ENCODE results near the gene BPTF.
"Not testable (repeated sequence)": the region's sequence is repeated elsewhere in the genome, so short reads cannot be mapped to it uniquely, and the experiment has no call there.

The BPTF gene

GRCh38 chr17:67834634-67835033, 9.3 kb downstream of the BPTF start:
- DNase-seq (ENCODE audit: low read depth in 1 of 2, low spot score in 1 of 2): no peak

- no peak for DNase-seq (ENCODE audit: low read depth in 1 of 2, low spot score in 1 of 2)
Observed at GRCh38 chr17:67836205-67836987, 11.1 kb downstream of the BPTF start.

- no peak for DNase-seq (ENCODE audit: low read depth in 1 of 2, low spot score in 1 of 2)
Observed at GRCh38 chr17:67837965-67838364, 12.7 kb downstream of the BPTF start.

- no peak for DNase-seq (ENCODE audit: low read depth in 1 of 2, low spot score in 1 of 2)
Observed at GRCh38 chr17:67838538-67838937, 13.2 kb downstream of the BPTF start.

- DNase-seq (ENCODE audit: low read depth in 1 of 2, low spot score in 1 of 2): no peak
Observed at GRCh38 chr17:67841992-67842391, 16.7 kb downstream of the BPTF start.

GRCh38 chr17:67842648-67843047, 17.3 kb downstream of the BPTF start:
- no peak for DNase-seq (ENCODE audit: low read depth in 1 of 2, low spot score in 1 of 2)

- no peak for DNase-seq (ENCODE audit: low read depth in 1 of 2, low spot score in 1 of 2)
Observed at GRCh38 chr17:67845374-67845773, 20.1 kb downstream of the BPTF start.

GRCh38 chr17:67848189-67848588, 22.9 kb downstream of the BPTF start:
- not testable (repeated sequence) for DNase-seq (ENCODE audit: low read depth in 1 of 2, low spot score in 1 of 2)

GRCh38 chr17:67848846-67849245, 23.5 kb downstream of the BPTF start:
- not testable (repeated sequence) for DNase-seq (ENCODE audit: low read depth in 1 of 2, low spot score in 1 of 2)

GRCh38 chr17:67850991-67851631, 25.8 kb downstream of the BPTF start:
- no peak for DNase-seq (ENCODE audit: low read depth in 1 of 2, low spot score in 1 of 2)

- DNase-seq (ENCODE audit: low read depth in 1 of 2, low spot score in 1 of 2): no peak
Observed at GRCh38 chr17:67853703-67854102, 28.4 kb downstream of the BPTF start.

GRCh38 chr17:67854378-67854777, 29.1 kb downstream of the BPTF start:
- no peak for DNase-seq (ENCODE audit: low read depth in 1 of 2, low spot score in 1 of 2)

GRCh38 chr17:67855504-67856324, 30.4 kb downstream of the BPTF start:
- DNase-seq (ENCODE audit: low read depth in 1 of 2, low spot score in 1 of 2): no peak

- DNase-seq (ENCODE audit: low read depth in 1 of 2, low spot score in 1 of 2): not testable (repeated sequence)
Observed at GRCh38 chr17:67856402-67856801, 31.1 kb downstream of the BPTF start.

- no peak for DNase-seq (ENCODE audit: low read depth in 1 of 2, low spot score in 1 of 2)
Observed at GRCh38 chr17:67862614-67863217, 37.4 kb downstream of the BPTF start.

- DNase-seq (ENCODE audit: low read depth in 1 of 2, low spot score in 1 of 2): no peak
Observed at GRCh38 chr17:67863624-67864247, 38.4 kb downstream of the BPTF start.

GRCh38 chr17:67865438-67865837, 40.1 kb downstream of the BPTF start:
- DNase-seq (ENCODE audit: low read depth in 1 of 2, low spot score in 1 of 2): no peak

GRCh38 chr17:67867591-67867990, 42.3 kb downstream of the BPTF start:
- no peak for DNase-seq (ENCODE audit: low read depth in 1 of 2, low spot score in 1 of 2)

GRCh38 chr17:67868176-67868575, 42.9 kb downstream of the BPTF start:
- DNase-seq (ENCODE audit: low read depth in 1 of 2, low spot score in 1 of 2): no peak

GRCh38 chr17:67879662-67880061, 54.4 kb downstream of the BPTF start:
- no peak for DNase-seq (ENCODE audit: low read depth in 1 of 2, low spot score in 1 of 2)

GRCh38 chr17:67881083-67881482, 55.8 kb downstream of the BPTF start:
- no peak for DNase-seq (ENCODE audit: low read depth in 1 of 2, low spot score in 1 of 2)

Measured in activated T-helper 1 cell treated with anti-CD3 and anti-CD28 coated beads, Interleukin-2, amount 50 U/mL, for 16 hours (primary cell).